Measurements from ENCODE around the gene LASP1NB.
"Not testable (repeated sequence)": the region's sequence is repeated elsewhere in the genome, so short reads cannot be mapped to it uniquely, and the experiment has no call there.

The LASP1NB gene

GRCh38 chr17:38916771-38917170 is 8.6 kb upstream of the LASP1NB start:
- no peak for DNase-seq (ENCODE audit: low read depth in 1 of 2, low spot score in 1 of 2)

GRCh38 chr17:38917259-38917658 is 8.2 kb upstream of the LASP1NB start:
- DNase-seq (ENCODE audit: low read depth in 1 of 2, low spot score in 1 of 2) = no peak

DNA sequence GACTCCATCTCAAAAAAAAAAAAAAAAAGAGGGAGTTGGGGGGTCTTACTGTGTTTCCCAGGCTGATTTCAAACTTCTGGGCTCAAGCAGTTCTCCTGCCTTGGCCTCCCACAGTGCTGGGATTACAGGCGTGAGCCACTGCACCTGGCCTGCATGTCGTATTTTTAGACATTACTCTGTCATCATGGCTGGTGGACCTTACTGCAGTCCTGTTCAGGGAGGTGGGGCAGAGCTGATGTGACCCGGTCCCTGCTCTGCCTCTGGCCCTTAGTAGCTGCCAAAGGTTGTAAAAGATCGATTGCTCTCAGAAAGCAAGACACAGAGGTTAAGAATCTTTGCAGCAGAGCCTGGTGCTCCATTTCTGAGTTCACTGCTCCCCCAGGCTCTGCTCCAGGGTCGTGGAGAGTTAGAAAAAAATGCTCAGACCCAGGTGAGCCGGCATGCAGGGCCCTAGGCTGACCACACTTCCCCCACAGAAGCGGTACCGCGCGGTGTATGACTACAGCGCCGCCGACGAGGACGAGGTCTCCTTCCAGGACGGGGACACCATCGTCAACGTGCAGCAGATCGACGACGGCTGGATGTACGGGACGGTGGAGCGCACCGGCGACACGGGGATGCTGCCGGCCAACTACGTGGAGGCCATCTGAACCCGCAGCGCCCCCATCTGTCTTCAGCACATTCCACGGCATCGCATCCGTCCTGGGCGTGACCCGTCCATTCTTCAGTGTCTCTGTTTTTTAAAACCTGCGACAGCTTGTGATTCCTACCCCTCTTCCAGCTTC is 7.1 kb upstream of the LASP1NB start:
- DNase-seq (ENCODE audit: low read depth in 1 of 2, low spot score in 1 of 2) = no peak

DNA sequence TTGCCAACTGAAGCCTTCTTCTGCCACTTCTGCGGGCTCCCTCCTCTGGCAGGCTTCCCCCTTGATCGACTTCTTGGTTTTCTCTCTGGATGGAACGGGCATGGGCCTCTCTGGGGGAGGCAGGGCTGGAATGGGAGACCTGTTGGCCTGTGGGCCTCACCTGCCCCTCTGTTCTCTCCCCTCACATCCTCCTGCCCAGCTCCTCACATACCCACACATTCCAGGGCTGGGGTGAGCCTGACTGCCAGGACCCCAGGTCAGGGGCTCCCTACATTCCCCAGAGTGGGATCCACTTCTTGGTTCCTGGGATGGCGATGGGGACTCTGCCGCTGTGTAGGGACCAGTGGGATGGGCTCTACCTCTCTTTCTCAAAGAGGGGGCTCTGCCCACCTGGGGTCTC is 6.5 kb upstream of the LASP1NB start:
- no peak for DNase-seq (ENCODE audit: low read depth in 1 of 2, low spot score in 1 of 2)

DNA sequence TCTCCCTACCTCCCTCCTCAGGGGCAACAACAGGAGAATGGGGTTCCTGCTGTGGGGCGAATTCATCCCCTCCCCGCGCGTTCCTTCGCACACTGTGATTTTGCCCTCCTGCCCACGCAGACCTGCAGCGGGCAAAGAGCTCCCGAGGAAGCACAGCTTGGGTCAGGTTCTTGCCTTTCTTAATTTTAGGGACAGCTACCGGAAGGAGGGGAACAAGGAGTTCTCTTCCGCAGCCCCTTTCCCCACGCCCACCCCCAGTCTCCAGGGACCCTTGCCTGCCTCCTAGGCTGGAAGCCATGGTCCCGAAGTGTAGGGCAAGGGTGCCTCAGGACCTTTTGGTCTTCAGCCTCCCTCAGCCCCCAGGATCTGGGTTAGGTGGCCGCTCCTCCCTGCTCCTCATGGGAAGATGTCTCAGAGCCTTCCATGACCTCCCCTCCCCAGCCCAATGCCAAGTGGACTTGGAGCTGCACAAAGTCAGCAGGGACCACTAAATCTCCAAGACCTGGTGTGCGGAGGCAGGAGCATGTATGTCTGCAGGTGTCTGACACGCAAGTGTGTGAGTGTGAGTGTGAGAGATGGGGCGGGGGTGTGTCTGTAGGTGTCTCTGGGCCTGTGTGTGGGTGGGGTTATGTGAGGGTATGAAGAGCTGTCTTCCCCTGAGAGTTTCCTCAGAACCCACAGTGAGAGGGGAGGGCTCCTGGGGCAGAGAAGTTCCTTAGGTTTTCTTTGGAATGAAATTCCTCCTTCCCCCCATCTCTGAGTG is 5.9 kb upstream of the LASP1NB start:
- no peak for DNase-seq (ENCODE audit: low read depth in 1 of 2, low spot score in 1 of 2)

- DNase-seq (ENCODE audit: low read depth in 1 of 2, low spot score in 1 of 2) = no peak
These were observed 4.8 kb upstream of the LASP1NB start for GRCh38 chr17:38920374-38921291.

GRCh38 chr17:38921756-38922411 is 3.5 kb upstream of the LASP1NB start:
- no peak for DNase-seq (ENCODE audit: low read depth in 1 of 2, low spot score in 1 of 2)

- no peak for DNase-seq (ENCODE audit: low read depth in 1 of 2, low spot score in 1 of 2)
These were observed 2.7 kb upstream of the LASP1NB start for GRCh38 chr17:38922538-38923297.

- DNase-seq (ENCODE audit: low read depth in 1 of 2, low spot score in 1 of 2) = no peak
These were observed 1.1 kb downstream of the LASP1NB start for GRCh38 chr17:38926293-38927070.

GRCh38 chr17:38930782-38931181 is 5.4 kb downstream of the LASP1NB start:
- DNase-seq (ENCODE audit: low read depth in 1 of 2, low spot score in 1 of 2) = not testable (repeated sequence)

GRCh38 chr17:38933962-38934361 is 8.5 kb downstream of the LASP1NB start:
- not testable (repeated sequence) for DNase-seq (ENCODE audit: low read depth in 1 of 2, low spot score in 1 of 2)

GRCh38 chr17:38939987-38940386 is 14.6 kb downstream of the LASP1NB start:
- DNase-seq (ENCODE audit: low read depth in 1 of 2, low spot score in 1 of 2) = no peak

DNA sequence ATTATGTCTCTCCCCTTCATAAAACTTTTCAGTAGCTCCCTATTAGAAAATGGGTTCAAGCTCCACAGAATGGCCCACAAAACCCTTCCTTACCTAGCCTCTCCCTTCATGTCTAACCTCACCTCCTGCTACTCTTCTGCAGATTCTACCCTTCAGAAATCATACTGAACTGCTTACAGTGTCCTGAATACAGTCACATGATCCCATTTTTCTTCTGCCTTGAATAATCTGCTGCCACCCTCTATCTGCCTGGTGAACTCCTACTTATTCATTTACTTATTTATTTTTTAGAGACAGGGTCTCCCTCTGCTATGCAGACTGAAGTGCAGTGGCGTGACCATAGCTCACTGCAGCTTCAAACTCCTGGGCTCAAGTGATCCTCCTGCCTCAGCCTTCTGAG is 15.0 kb downstream of the LASP1NB start:
- DNase-seq (ENCODE audit: low read depth in 1 of 2, low spot score in 1 of 2) = no peak

DNA sequence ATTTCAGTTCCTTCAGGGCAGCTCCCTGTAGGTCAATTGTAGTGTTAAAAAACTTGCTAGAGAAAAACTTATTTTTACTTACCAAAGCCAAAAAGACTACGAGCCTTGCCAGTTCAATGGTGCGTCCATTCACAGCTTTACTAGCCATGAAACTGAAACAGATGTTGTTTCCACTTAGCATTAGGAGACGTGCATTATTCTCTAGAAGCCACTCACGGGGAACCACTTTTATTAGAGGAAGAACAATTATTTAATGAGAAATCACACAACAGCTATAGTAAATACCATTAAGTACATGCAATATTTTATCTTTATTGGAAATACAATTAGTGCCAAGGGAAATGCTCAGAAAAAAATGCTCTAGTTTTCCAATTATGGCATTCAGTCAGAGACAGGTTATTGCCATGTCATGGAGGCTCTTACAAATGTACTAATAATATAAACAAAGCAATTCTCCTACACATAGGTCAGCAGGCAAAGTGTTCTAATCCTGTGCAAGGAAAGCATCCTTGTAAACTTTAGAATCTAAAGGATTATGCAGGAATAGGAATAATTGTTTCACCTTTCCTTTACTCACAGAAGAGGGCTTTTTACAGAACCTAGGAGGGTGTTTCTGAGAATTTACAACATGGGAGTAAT is 17.4 kb downstream of the LASP1NB start:
- no peak for DNase-seq (ENCODE audit: low read depth in 1 of 2, low spot score in 1 of 2)

DNA sequence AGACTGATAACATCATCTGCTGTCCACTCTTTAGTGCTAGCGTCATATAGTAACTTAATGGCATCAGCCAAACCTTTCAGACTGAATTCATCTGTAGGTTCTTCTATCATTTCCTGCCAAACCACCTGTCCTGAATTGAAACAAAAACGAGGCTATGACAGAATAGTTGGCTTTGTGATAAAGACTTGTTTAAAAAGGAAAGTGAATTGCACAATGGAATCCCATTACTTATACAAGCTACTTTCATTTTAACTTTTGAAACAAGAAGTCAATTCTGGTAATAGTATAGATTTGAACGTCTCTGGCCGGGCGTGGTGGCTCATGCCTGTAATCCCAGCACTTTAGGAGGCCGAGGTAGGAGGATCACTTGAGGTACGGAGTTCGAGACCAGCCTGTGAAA is 18.2 kb downstream of the LASP1NB start:
- no peak for DNase-seq (ENCODE audit: low read depth in 1 of 2, low spot score in 1 of 2)

- DNase-seq (ENCODE audit: low read depth in 1 of 2, low spot score in 1 of 2) = no peak
These were observed 21.8 kb downstream of the LASP1NB start for GRCh38 chr17:38947189-38947588.

- not testable (repeated sequence) for DNase-seq (ENCODE audit: low read depth in 1 of 2, low spot score in 1 of 2)
These were observed 28.4 kb downstream of the LASP1NB start for GRCh38 chr17:38953800-38954199.

DNA sequence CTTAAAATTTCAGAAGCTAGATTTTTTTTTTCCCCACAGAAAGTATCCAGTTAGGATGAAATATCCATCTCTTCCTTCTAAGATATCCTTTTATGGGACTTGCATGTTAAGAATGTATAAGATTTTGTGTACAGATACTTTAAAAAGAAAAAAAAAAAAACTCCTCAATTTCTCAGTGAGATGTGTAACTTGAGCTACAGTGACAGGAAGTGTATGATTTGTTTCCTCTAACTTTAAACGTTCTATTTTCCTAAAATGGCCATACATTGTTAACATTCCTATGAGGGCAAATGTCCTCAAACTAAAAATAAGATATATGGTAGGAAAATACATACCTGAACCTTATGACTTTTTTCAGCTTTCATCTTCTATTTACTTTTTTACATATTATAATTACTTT is 32.9 kb downstream of the LASP1NB start:
- DNase-seq (ENCODE audit: low read depth in 1 of 2, low spot score in 1 of 2) = no peak

- DNase-seq (ENCODE audit: low read depth in 1 of 2, low spot score in 1 of 2) = no peak
These were observed 33.3 kb downstream of the LASP1NB start for GRCh38 chr17:38958756-38959155.
